HuH-7.5 (cell line): Measurements from ENCODE around the gene GLYAT.

ENCODE experiments used
- DNase-seq: peaks from one replicate; pipeline ENCODE4 v3.0.0; 2011; ENCODE audit warnings: low spot score

GLYAT gene

DNA sequence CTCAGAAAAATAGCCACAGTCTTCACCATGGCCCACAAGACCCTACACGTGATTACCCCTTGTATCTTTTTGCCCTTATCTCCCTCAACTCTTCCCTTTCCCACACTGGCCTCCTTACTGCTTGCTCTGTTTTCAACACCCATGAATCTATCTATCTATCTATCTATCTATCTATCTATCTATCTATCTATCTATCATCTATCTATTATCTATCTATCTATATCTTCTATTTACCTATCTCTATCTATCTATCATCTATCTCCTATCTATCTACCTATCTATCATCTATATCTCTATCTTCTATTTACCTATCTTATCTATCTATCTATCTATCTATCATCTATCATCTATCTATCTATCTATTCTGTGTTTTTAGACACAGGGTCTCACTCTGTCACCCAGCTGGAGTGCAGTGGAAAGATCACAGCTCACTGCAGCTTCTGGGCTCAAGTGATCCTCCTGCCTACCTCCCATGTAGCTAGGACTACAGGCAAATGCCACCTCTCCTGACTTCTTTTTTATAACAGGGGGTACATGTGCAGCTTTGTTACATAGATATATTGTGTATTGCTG is 55.1 kb downstream of the GLYAT start:
- no peak for DNase-seq

DNA sequence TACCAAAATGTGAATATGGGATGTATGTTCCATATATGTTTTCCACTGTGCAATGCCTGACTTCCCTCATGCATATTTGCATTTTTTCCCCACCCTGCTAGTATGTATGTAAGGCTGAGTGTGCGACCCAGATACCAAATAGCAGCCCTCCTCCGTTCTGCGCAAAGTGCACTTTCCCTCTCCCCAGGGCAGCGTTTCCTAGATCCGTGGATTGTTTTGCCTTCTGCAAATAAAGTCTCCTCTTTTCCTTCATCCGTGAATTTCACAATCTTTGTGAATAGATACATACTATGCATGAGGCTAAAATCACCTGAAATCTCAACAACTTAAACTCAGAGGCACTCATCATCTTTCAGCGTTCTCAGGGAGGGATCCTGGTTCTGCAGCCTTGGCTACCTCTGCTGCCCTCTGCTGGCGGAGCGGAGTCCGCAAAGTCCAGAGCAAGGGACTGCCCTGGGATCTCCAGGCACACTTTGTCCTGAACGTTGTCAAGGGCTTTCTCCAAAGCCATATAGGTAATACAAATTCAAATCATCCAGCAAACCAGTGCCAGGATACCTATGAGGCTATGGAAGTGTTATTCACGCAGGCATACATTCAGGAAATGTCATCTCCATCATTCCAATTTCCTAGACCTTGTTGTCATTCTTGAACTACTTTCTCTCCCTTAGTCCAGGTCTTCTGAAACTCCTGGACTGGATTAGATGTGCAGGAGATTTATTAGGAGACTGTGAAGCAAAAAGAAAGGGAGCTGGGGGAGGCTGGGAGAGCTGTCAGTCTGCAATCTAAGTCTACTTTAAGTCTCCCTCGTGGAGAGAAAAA is 56.2 kb downstream of the GLYAT start:
- peak; percentile 41 for DNase-seq

DNA sequence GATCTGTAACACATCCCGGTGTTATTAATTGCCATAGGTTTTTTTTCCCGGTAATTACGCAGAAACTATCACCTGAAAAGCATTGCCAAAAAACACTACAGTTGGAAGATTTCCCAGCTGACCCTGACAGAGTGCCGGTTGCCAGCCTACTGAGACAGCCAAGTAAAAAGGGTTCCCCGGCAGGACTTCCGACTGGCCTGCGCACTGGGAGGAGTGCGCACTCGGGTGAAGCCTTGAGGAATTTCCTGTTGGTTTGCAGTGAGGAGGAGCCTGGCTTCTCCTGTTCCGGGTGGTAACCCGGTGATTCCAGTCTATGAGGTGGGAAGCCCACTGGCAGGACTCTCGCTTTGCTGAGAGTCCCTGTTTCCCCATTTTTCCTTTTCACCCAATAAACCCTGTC is 57.1 kb downstream of the GLYAT start:
- DNase-seq, result no peak

DNA sequence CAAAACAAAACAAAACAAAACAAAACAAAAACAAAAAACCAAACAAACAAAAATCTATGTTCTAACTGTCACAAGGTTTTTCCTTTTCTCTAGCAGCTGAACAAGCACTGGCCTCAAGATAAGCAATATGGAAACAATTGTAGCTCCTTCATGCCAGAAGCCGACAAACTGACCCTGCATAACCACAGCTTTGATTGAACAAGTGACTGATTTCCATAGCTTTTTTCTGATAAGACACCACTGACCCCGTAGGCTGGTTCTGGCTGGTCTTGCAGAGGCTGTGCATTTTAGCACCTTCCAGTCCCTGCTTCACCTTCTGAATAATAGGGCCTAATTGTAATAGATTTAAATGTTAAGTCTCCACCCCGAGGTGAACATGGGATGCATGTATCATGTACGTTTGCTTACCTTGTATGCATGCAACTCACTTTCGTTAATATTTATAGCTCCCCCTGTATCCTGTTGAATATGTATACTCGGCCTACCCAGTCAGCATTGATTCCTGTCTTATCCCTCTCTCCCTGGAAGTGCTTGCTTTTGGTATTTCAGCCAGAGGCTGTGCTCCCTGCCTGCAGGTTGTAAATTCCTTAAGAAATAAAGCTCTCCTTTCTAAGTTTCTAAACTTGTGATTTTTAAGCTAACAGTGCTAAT is 59.6 kb downstream of the GLYAT start:
- no peak for DNase-seq

- no peak for DNase-seq
These were observed 71.7 kb downstream of the GLYAT start for GRCh38 chr11:58659910-58660570.

DNA sequence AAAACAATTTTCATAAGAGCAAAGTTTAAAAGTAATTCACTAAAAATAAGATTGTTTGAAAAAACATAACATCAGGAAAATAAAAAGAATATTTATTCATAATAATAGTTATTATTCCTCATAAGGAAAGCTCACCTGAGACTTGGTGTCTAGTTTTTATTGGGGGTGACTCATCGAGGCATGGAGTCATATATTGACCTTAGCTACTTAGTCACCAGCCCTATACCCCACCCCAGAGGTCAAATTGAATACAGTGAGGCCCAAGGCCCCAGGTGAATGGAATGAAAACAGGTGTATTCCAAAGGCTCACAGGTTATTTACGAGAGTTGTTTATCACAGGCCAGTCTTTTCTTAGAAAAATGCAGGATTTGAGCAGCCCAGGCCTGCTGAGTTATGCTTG is 72.3 kb downstream of the GLYAT start:
- no peak for DNase-seq
